IMR-90 (cell line): ENCODE data around the gene FAM174B. TPM values are rescaled to one million over a fixed set of nuclear protein-coding genes. Genes with fewer than 3 reads are reported as not detected.

Source experiments
- ATAC-seq: fragments of 200-7000 bp; cut with Tn5 transposase; 2 replicates; pipeline ENCODE4 v1.9.1; 2020; ENCODE audit warnings: low read depth, mild to moderate bottlenecking, moderate library complexity
- BruUV-seq: library from RNA; stranded (reverse); fragments of 400-500 nt; replicated peaks from 2 replicates; lab custom pipeline; 2021; lab: Mats Ljungman, UMichigan
- CTCF ChIA-PET: fragments of 300-600 bp; formaldehyde crosslinking; extraction: SDS; loops from one replicate; lab custom pipeline; 2021; ENCODE audit warnings: antibody characterized with exemption; lab: Yijun Ruan, JAX
- POLR2A ChIA-PET: fragments of 300-600 bp; sonication (Branson Sonifier 250); formaldehyde crosslinking; loops from one replicate; lab custom pipeline; 2022; ENCODE audit warnings: antibody characterized with exemption; ENCODE audit not compliant: unreplicated experiment; lab: Charles Lee
- DNase-seq: peaks from one replicate; pipeline ENCODE4 v3.0.0; 2013
- H2AFZ ChIP-seq: replicated peaks from 2 replicates; pipeline ENCODE3; 2013; ENCODE audit warnings: low read length, mild to moderate bottlenecking; ENCODE audit not compliant: poor library complexity
- H2AK5ac ChIP-seq: 2 replicates; pipeline ENCODE4 v1.6.1; 2013; ENCODE audit warnings: low read depth, low read length, inconsistent platforms
- H2AK9ac ChIP-seq: replicated peaks from 2 replicates; pipeline ENCODE3; 2013; ENCODE audit warnings: mild to moderate bottlenecking, low read depth, low read length, moderate library complexity; ENCODE audit not compliant: poor library complexity
- H2BK120ac ChIP-seq: 2 replicates; pipeline ENCODE4 v1.6.1; 2013; ENCODE audit warnings: low read depth, low read length, inconsistent platforms
- H2BK15ac ChIP-seq: 3 replicates; pipeline ENCODE4 v1.6.1; 2013; ENCODE audit warnings: low read depth, low read length, inconsistent platforms
- H2BK20ac ChIP-seq: 2 replicates; pipeline ENCODE4 v1.6.1; 2013; ENCODE audit warnings: low read depth, mild to moderate bottlenecking, inconsistent platforms, low read length, moderate library complexity
- H2BK5ac ChIP-seq: 2 replicates; pipeline ENCODE4 v1.6.1; 2013; ENCODE audit warnings: mild to moderate bottlenecking, low read depth, low read length, inconsistent platforms; ENCODE audit not compliant: poor library complexity, severe bottlenecking
- H3K14ac ChIP-seq: replicated peaks from 2 replicates; pipeline ENCODE4 v1.6.1; 2013; ENCODE audit warnings: low read depth, low read length, inconsistent platforms
- H3K18ac ChIP-seq: 2 replicates; pipeline ENCODE4 v1.6.1; 2013; ENCODE audit warnings: low read depth, low read length, control low read depth
- H3K23ac ChIP-seq: 2 replicates; pipeline ENCODE4 v1.6.1; 2013; ENCODE audit warnings: low read depth, low read length, inconsistent platforms
- H3K27ac ChIP-seq: 2 replicates; pipeline ENCODE4 v1.5.1; 2013; ENCODE audit warnings: mild to moderate bottlenecking, control low read depth, low read length; ENCODE audit not compliant: insufficient read depth
- H3K27me3 ChIP-seq: 2 replicates; pipeline ENCODE4 v1.6.1; 2013; ENCODE audit warnings: low read length; ENCODE audit not compliant: control insufficient read depth, insufficient read depth
- H3K36me3 ChIP-seq: 2 replicates; pipeline ENCODE4 v1.6.1; 2013; ENCODE audit warnings: low read length, mixed read lengths; ENCODE audit not compliant: control insufficient read depth, insufficient read depth
- H3K4ac ChIP-seq: 2 replicates; pipeline ENCODE4 v1.6.1; 2013; ENCODE audit warnings: low read depth, low read length, inconsistent platforms
- H3K4me1 ChIP-seq: 2 replicates; pipeline ENCODE4 v1.6.1; 2013; ENCODE audit warnings: low read length, mixed read lengths; ENCODE audit not compliant: control insufficient read depth, insufficient read depth
- H3K4me2 ChIP-seq: 2 replicates; pipeline ENCODE4 v1.6.1; 2013; ENCODE audit warnings: low read depth, mild to moderate bottlenecking, control low read depth, low read length, moderate library complexity
- H3K4me3 ChIP-seq: 2 replicates; pipeline ENCODE4 v1.5.1; 2013; ENCODE audit warnings: low read depth, mild to moderate bottlenecking, control low read depth, low read length, moderate library complexity; ENCODE audit not compliant: insufficient read depth
- H3K56ac ChIP-seq: 2 replicates; pipeline ENCODE4 v1.6.1; 2013; ENCODE audit warnings: low read length, inconsistent platforms; ENCODE audit not compliant: insufficient read depth; ENCODE audit errors: extremely low read depth
- H3K79me1 ChIP-seq, 2 experiments: 2 replicates each; pipeline ENCODE4 v1.6.1; 2013; ENCODE audit warnings: low read length in 2 of 2, inconsistent platforms in 1 of 2, low read depth in 1 of 2
- H3K9ac ChIP-seq: 2 replicates; pipeline ENCODE4 v1.6.1; 2013; ENCODE audit warnings: low read depth, low read length, control low read depth
- H3K9me1 ChIP-seq: 2 replicates; pipeline ENCODE4 v1.6.1; 2013; ENCODE audit warnings: low read length, inconsistent platforms; ENCODE audit not compliant: insufficient read depth
- H3K9me3 ChIP-seq: 2 replicates; pipeline ENCODE4 v1.6.1; 2013; ENCODE audit warnings: low read length; ENCODE audit not compliant: control insufficient read depth, insufficient read depth
- H4K20me1 ChIP-seq: 2 replicates; pipeline ENCODE4 v1.6.1; 2013; ENCODE audit warnings: low read length, inconsistent platforms; ENCODE audit not compliant: insufficient read depth
- H4K5ac ChIP-seq: 2 replicates; pipeline ENCODE4 v1.6.1; 2013; ENCODE audit warnings: mild to moderate bottlenecking, low read depth, low read length, control low read depth
- H4K8ac ChIP-seq, 2 experiments: 2 replicates each; pipeline ENCODE4 v1.6.1; 2013; ENCODE audit warnings: low read depth in 2 of 2, low read length in 2 of 2, control low read depth in 1 of 2, inconsistent platforms in 1 of 2
- H4K91ac ChIP-seq: 2 replicates; pipeline ENCODE4 v1.6.1; 2013; ENCODE audit warnings: low read depth, low read length, inconsistent platforms; ENCODE audit not compliant: insufficient read depth
- BHLHE40 ChIP-seq: fragments of 150-350 bp; IDR thresholded peaks from 2 replicates; pipeline ENCODE4 v1.6.1; 2016; ENCODE audit warnings: mild to moderate bottlenecking, low read depth, low read length
- CEBPB ChIP-seq: IDR thresholded peaks from 2 replicates; pipeline ENCODE4 v1.6.1; 2012; ENCODE audit warnings: low read depth, low read length, improper control_type of control experiment
- CHD1 ChIP-seq: IDR thresholded peaks from 2 replicates; pipeline ENCODE4 v1.6.1; 2012; ENCODE audit warnings: low read depth, low read length, improper control_type of control experiment
- ELK1 ChIP-seq: fragments of 150-350 bp; IDR thresholded peaks from 2 replicates; pipeline ENCODE4 v1.6.1; 2016; ENCODE audit warnings: low read depth, mild to moderate bottlenecking, low read length, moderate library complexity, borderline replicate concordance
- FOS ChIP-seq: fragments of 150-350 bp; IDR thresholded peaks from 2 replicates; pipeline ENCODE4 v1.6.1; 2016; ENCODE audit warnings: low read depth, low read length
- MAFK ChIP-seq: IDR thresholded peaks from 2 replicates; pipeline ENCODE4 v1.6.1; 2012; ENCODE audit warnings: low read depth, low read length, improper control_type of control experiment
- MAZ ChIP-seq: IDR thresholded peaks from 2 replicates; pipeline ENCODE4 v1.6.1; 2012; ENCODE audit warnings: low read depth, mild to moderate bottlenecking, low read length, improper control_type of control experiment, moderate library complexity, borderline replicate concordance
- MXI1 ChIP-seq: IDR thresholded peaks from 2 replicates; pipeline ENCODE4 v1.6.1; 2012; ENCODE audit warnings: low read depth, mild to moderate bottlenecking, low read length, moderate library complexity, borderline replicate concordance
- NFE2L2 ChIP-seq: fragments of 150-350 bp; IDR thresholded peaks from 2 replicates; pipeline ENCODE4 v1.6.1; 2016; ENCODE audit warnings: low read depth, mild to moderate bottlenecking, low read length
- POLR2A ChIP-seq: IDR thresholded peaks from 2 replicates; pipeline ENCODE4 v1.6.1; 2012; ENCODE audit warnings: mild to moderate bottlenecking, low read depth, low read length
- RAD21 ChIP-seq: IDR thresholded peaks from 2 replicates; pipeline ENCODE4 v1.6.1; 2012; ENCODE audit warnings: low read length, improper control_type of control experiment
- RCOR1 ChIP-seq: IDR thresholded peaks from 2 replicates; pipeline ENCODE4 v1.6.1; 2012; ENCODE audit warnings: mild to moderate bottlenecking, low read length, improper control_type of control experiment; ENCODE audit not compliant: insufficient replicate concordance
- RFX5 ChIP-seq: IDR thresholded peaks from 2 replicates; pipeline ENCODE4 v1.8.0; 2012; ENCODE audit warnings: low read depth, mild to moderate bottlenecking, low read length, moderate library complexity
- SMC3 ChIP-seq: fragments of 150-350 bp; IDR thresholded peaks from 2 replicates; pipeline ENCODE4 v1.6.1; 2016; ENCODE audit warnings: low read depth, mild to moderate bottlenecking, antibody characterized with exemption, low read length, moderate library complexity
- WGBS, 2 experiments: methylation state at CpG; one replicate each; pipeline versions ENCODE4 v1.1.5 to v1.1.7; 2013; ENCODE audit warnings: missing lambda C conversion rate in 2 of 2; ENCODE audit not compliant: insufficient read length in 1 of 2; ENCODE audit errors: extremely low coverage in 2 of 2; 5-methylcytosine and 5-hydroxymethylcytosine counted together
- dilution Hi-C: fragments of 300-500 bp; cut with HindIII; formaldehyde crosslinking; loops from one replicate; pipeline ENCODE4 v1.14.3; 2018; ENCODE audit warnings: low sequenced_read_pairs; ENCODE audit not compliant: unreplicated experiment
- in situ Hi-C: fragments of 300-500 bp; cut with MboI; formaldehyde crosslinking; loops from 3 replicates; pipeline ENCODE4 v1.14.3; 2019; ENCODE audit warnings: low sequenced_read_pairs, inconsistent platforms, mixed read lengths
- intact Hi-C: fragments of 100-400 bp; cut with micrococcal nuclease; formaldehyde crosslinking; loops from 2 replicates; pipeline ENCODE4 v1.10.0; 2022
- polyA plus RNA-seq, 3 experiments: library from polyadenylated mRNA; depleted of rRNA; stranded (reverse); fragments of >200 nt; gene quantifications; 2 replicates each; pipeline ENCODE4 v1.2.3, GENCODE V29; 2012; ENCODE audit warnings: low replicate concordance in 1 of 3
- total RNA-seq: library from RNA; depleted of rRNA; stranded (reverse); fragments of >200 nt; gene quantifications from 2 replicates; pipeline ENCODE4 v1.2.3, GENCODE V29; 2012
- TF ChIP-seq, protein P1 (sequence below): conservative IDR thresholded peaks from 2 replicates; pipeline ENCODE4 v1.5.1; 2012; ENCODE audit warnings: mild to moderate bottlenecking, low read depth, low read length, improper control_type of control experiment
- TF ChIP-seq, protein P2 (sequence below): fragments of 150-350 bp; IDR thresholded peaks from 2 replicates; pipeline ENCODE4 v1.6.1; 2017; ENCODE audit warnings: mild to moderate bottlenecking, antibody characterized with exemption, low read length, low read depth

FAM174B gene
- total and polyA plus RNA-seq, 2 of the 4 experiments (the other 2 are of a cell fraction): 0.18 to 0.56 TPM

DNA sequence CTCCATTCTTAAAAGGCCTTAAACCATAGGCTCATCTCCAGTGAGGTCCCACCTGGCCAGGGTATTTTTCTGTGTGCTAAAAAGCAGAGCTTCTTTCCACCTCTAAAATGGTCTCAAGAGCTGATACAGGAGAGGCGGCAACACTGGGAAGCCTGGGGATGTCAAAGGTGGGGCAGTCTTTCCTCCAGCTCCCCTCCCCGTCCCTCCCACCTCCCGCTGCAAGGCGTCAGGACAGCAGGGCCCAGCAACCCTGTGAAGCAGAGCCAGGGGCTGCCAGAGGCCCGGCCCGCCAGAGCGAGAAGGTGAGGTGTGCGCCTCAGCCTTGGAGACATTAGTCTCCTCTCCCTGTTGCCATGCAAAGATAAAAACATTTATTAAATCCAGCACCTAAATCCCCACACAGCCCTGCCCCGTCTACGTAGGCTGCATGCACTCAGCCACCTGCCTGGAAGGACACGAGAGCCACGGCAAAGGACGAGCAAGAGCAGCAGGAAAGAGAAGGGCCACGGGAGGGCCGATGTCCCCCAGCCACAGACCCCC lies 75.6 kb downstream of the FAM174B start:
- no TSS peak for BruUV-seq
- dilution Hi-C loops: no loop called here
- POLR2A ChIA-PET: no interaction called here

More for the DNA sequence above, 75.6 kb downstream of the FAM174B start:
- Histone ChIP-seq H2BK15ac (no peak overlapping the region), H2BK20ac (no peak overlapping the region), H3K27ac (no peak overlapping the region), H3K18ac (no peak overlapping the region), H3K4ac (no peak overlapping the region), H3K14ac (no peak overlapping the region), H2AK5ac (no peak overlapping the region), H3K9me1 (no peaks in the 10 kb centered on the region), H3K27me3 (no peaks in the 10 kb centered on the region; the same call in 1 of the 2 replicates), H3K4me3 (no peak overlapping the region), H3K9ac (no peak overlapping the region), H3K79me1 (no peaks in the 10 kb centered on the region), H2BK120ac (no peak overlapping the region), H3K56ac (no peak overlapping the region), H3K23ac (no peak overlapping the region), H4K8ac (no peak overlapping the region), H3K4me1 (no peaks in the 10 kb centered on the region), H3K36me3 (no peaks in the 10 kb centered on the region), H4K20me1 (no peaks in the 10 kb centered on the region), H3K4me2 (no peak overlapping the region), H2AK9ac (no peak overlapping the region), H4K91ac (no peak overlapping the region), H2BK5ac (no peak overlapping the region), H2AFZ (no peak overlapping the region), H4K5ac (no peak overlapping the region), H3K9me3 (no peaks in the 10 kb centered on the region)
- CTCF ChIA-PET: no interaction called here
- no peak for TF ChIP-seq CEBPB
- TF ChIP-seq CHD1: no peak
- TF ChIP-seq SMC3: no peak
- TF ChIP-seq, protein P1, sequence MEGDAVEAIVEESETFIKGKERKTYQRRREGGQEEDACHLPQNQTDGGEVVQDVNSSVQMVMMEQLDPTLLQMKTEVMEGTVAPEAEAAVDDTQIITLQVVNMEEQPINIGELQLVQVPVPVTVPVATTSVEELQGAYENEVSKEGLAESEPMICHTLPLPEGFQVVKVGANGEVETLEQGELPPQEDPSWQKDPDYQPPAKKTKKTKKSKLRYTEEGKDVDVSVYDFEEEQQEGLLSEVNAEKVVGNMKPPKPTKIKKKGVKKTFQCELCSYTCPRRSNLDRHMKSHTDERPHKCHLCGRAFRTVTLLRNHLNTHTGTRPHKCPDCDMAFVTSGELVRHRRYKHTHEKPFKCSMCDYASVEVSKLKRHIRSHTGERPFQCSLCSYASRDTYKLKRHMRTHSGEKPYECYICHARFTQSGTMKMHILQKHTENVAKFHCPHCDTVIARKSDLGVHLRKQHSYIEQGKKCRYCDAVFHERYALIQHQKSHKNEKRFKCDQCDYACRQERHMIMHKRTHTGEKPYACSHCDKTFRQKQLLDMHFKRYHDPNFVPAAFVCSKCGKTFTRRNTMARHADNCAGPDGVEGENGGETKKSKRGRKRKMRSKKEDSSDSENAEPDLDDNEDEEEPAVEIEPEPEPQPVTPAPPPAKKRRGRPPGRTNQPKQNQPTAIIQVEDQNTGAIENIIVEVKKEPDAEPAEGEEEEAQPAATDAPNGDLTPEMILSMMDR: no peak
- TF ChIP-seq RFX5: no peak
- no peak for TF ChIP-seq BHLHE40
- TF ChIP-seq MXI1: no peak
- TF ChIP-seq RCOR1: no peak
- TF ChIP-seq MAZ: no peak
- no peak for TF ChIP-seq RAD21
- TF ChIP-seq MAFK: no peak
- TF ChIP-seq ELK1: no peak
- TF ChIP-seq NFE2L2: no peak
- no peak for TF ChIP-seq FOS
- TF ChIP-seq, protein P2, sequence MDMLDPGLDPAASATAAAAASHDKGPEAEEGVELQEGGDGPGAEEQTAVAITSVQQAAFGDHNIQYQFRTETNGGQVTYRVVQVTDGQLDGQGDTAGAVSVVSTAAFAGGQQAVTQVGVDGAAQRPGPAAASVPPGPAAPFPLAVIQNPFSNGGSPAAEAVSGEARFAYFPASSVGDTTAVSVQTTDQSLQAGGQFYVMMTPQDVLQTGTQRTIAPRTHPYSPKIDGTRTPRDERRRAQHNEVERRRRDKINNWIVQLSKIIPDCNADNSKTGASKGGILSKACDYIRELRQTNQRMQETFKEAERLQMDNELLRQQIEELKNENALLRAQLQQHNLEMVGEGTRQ: no peak
- TF ChIP-seq POLR2A: no peak
- intact Hi-C loops (no loop called here), in situ Hi-C loops (no loop called here)
- no peak for DNase-seq
- no peak for ATAC-seq
- WGBS, 2 experiments: 64% methylated on average over 8 of the region's 15 CpGs; no CpG with 5 or more reads in 1 of the 2 experiments
